Vagina (tissue), 2 donors: Measurements from ENCODE around the gene AMMECR1.

Experiments used
- CTCF ChIP-seq, 3 experiments: fragments of 450-650 bp in 2 of 3; fragments of 200-600 bp in 1 of 3; sonication (generic) in 1 of 3; IDR thresholded peaks; one replicate each; pipeline ENCODE4 v1.5.1; 2017 to 2019; ENCODE audit warnings: antibody characterized with exemption in 3 of 3, mild to moderate bottlenecking in 2 of 3, moderate library complexity in 2 of 3
- POLR2A ChIP-seq, 2 donors: fragments of 450-650 bp; IDR thresholded peaks; one replicate each; pipeline ENCODE4 v1.6.1; 2017; ENCODE audit warnings: antibody characterized with exemption in 2 of 2, mild to moderate bottlenecking in 2 of 2, moderate library complexity in 2 of 2

GRCh38 chrX:110218591-110218990 is 99.3 kb downstream of the AMMECR1 start:
- TF ChIP-seq POLR2A (IDR thresholded peaks at IDR 0.05) (no peak), CTCF (IDR thresholded peaks at IDR 0.05) (no peak)
